Activated CD4-positive, alpha-beta T cell treated with anti-CD3 and anti-CD28 coated beads, Interleukin-2, amount 10 ng/mL, durations not matched to agents 7 days and 5 days (primary cell): Measurements from ENCODE around the gene ASH1L. TPM values are rescaled to one million over a fixed set of nuclear protein-coding genes. Genes with fewer than 3 reads are reported as not detected.
"Not testable (repeated sequence)": the region's sequence is repeated elsewhere in the genome, so short reads cannot be mapped to it uniquely, and the experiment has no call there.

Experiments used
- CTCF ChIA-PET: fragments of 350-600 bp; sonication (Branson Sonifier 250); formaldehyde crosslinking; loops from one replicate; lab custom pipeline; 2021; ENCODE audit warnings: antibody characterized with exemption; lab: Charles Lee
- POLR2A ChIA-PET: fragments of 350-600 bp; sonication (Branson Sonifier 250); formaldehyde crosslinking; loops from one replicate; lab custom pipeline; 2021; ENCODE audit warnings: antibody characterized with exemption; lab: Charles Lee
- DNase-seq: peaks from one replicate; pipeline ENCODE4 v3.0.0-alpha.2; 2020
- H3K27ac Mint-ChIP-seq: one replicate; pipeline ENCODE4 v1.8.0; 2021; ENCODE audit warnings: mild to moderate bottlenecking, moderate library complexity, mixed read lengths
- H3K27me3 Mint-ChIP-seq: one replicate; pipeline ENCODE4 v1.8.0; 2021; ENCODE audit warnings: mixed read lengths
- H3K36me3 Mint-ChIP-seq: one replicate; pipeline ENCODE4 v1.8.0; 2021; ENCODE audit warnings: low read depth, mixed read lengths
- H3K4me1 Mint-ChIP-seq: one replicate; pipeline ENCODE4 v1.8.0; 2021; ENCODE audit warnings: mixed read lengths
- H3K4me3 Mint-ChIP-seq: one replicate; pipeline ENCODE4 v1.8.0; 2021; ENCODE audit warnings: mild to moderate bottlenecking, moderate library complexity, mixed read lengths
- H3K9me3 Mint-ChIP-seq: one replicate; pipeline ENCODE4 v1.8.0; 2021; ENCODE audit warnings: mixed read lengths
- total RNA-seq, 2 experiments: library from RNA; stranded (reverse); gene quantifications; one replicate each; pipeline ENCODE4 v1.2.3, GENCODE V29; 2021

Gene ASH1L
- total RNA-seq, 2 experiments from 2014 or later: 42.9 to 44.1 TPM

- Mint-ChIP-seq H3K4me3 (no peak overlapping the region), H3K27ac (peak overlapping the region; percentile 88), H3K4me1 (peaks cover 53% of the 10 kb centered on the region), H3K27me3 (no peaks in the 10 kb centered on the region), H3K9me3 (no peaks in the 10 kb centered on the region), H3K36me3 (peaks cover 3% of the 10 kb centered on the region)
- ChIA-PET POLR2A (no interaction called here), CTCF (interaction anchor here (0.7 kb wide), 2 partner anchors 32 to 985 kb away, joined by 5 read pairs; no protein-coding TSS in a partner anchor)
- DNase-seq: no peak
Observed at GRCh38 chr1:155540000-155540874, 22.4 kb downstream of the ASH1L start.

GRCh38 chr1:155537193-155537592 lies 25.4 kb downstream of the ASH1L start:
- Mint-ChIP-seq H3K4me1 (peaks cover 64% of the 10 kb centered on the region), H3K27ac (peak overlapping the region; percentile 84), H3K27me3 (no peaks in the 10 kb centered on the region), H3K4me3 (no peak overlapping the region), H3K9me3 (peaks cover 4% of the 10 kb centered on the region), H3K36me3 (peaks cover 17% of the 10 kb centered on the region)
- no peak for DNase-seq
- CTCF ChIA-PET: interaction anchor here (0.7 to 0.9 kb wide), 3 partner anchors 22 to 48 kb away, joined by 3 read pairs; no protein-coding TSS in a partner anchor
- POLR2A ChIA-PET: no interaction called here

- ChIA-PET CTCF (interaction anchor here (0.6 kb wide), 1 partner anchor 15 kb away, joined by 3 read pairs; no protein-coding TSS in a partner anchor), POLR2A (no interaction called here)
- peaks cover 4% of the 10 kb centered on the region for H3K9me3 Mint-ChIP-seq
- DNase-seq: no peak
- H3K36me3 Mint-ChIP-seq: peaks cover 22% of the 10 kb centered on the region
- H3K27me3 Mint-ChIP-seq: no peaks in the 10 kb centered on the region
- peaks cover 30% of the 10 kb centered on the region for H3K4me1 Mint-ChIP-seq
- H3K27ac Mint-ChIP-seq: no peak overlapping the region
- no peak overlapping the region for H3K4me3 Mint-ChIP-seq
Observed at GRCh38 chr1:155531624-155532023, 31.0 kb downstream of the ASH1L start.

GRCh38 chr1:155529929-155530328 lies 32.7 kb downstream of the ASH1L start:
- ChIA-PET POLR2A (interaction anchor here (0.5 kb wide), 1 partner anchor 109 kb away, joined by 3 read pairs; no protein-coding TSS in a partner anchor), CTCF (interaction anchor here (0.5 to 0.9 kb wide), 2 partner anchors 210 to 280 kb away, joined by 3 to 7 read pairs; no protein-coding TSS in a partner anchor)
- no peak for DNase-seq
- peaks cover 22% of the 10 kb centered on the region for H3K4me1 Mint-ChIP-seq
- peaks cover 25% of the 10 kb centered on the region for H3K36me3 Mint-ChIP-seq
- H3K27ac Mint-ChIP-seq: no peak overlapping the region
- no peak overlapping the region for H3K4me3 Mint-ChIP-seq
- H3K27me3 Mint-ChIP-seq: no peaks in the 10 kb centered on the region
- peaks cover 4% of the 10 kb centered on the region for H3K9me3 Mint-ChIP-seq

GRCh38 chr1:155529109-155529508 lies 33.5 kb downstream of the ASH1L start:
- peaks cover 18% of the 10 kb centered on the region for H3K4me1 Mint-ChIP-seq
- no peak overlapping the region for H3K4me3 Mint-ChIP-seq
- no peak for DNase-seq
- H3K27me3 Mint-ChIP-seq: no peaks in the 10 kb centered on the region
- POLR2A ChIA-PET: interaction anchor here (0.5 to 0.7 kb wide), 2 partner anchors 13 to 108 kb away, joined by 3 to 12 read pairs; no protein-coding TSS in a partner anchor
- H3K27ac Mint-ChIP-seq: no peak overlapping the region
- peaks cover 19% of the 10 kb centered on the region for H3K36me3 Mint-ChIP-seq
- CTCF ChIA-PET: interaction anchor here (0.6 kb wide), 1 partner anchor 25 kb away, joined by 5 read pairs; no protein-coding TSS in a partner anchor
- peaks cover 2% of the 10 kb centered on the region for H3K9me3 Mint-ChIP-seq

- peaks cover 13% of the 10 kb centered on the region for H3K36me3 Mint-ChIP-seq
Observed at GRCh38 chr1:155527677-155528076, 34.9 kb downstream of the ASH1L start.

GRCh38 chr1:155526356-155526755 lies 36.2 kb downstream of the ASH1L start:
- ChIA-PET POLR2A (interaction anchor here (0.6 kb wide), 1 partner anchor 9 kb away, joined by 3 read pairs; no protein-coding TSS in a partner anchor), CTCF (interaction anchor here (0.6 kb wide), 1 partner anchor 46 kb away, joined by 3 read pairs; no protein-coding TSS in a partner anchor)
- Mint-ChIP-seq H3K4me3 (no peak overlapping the region), H3K27me3 (no peaks in the 10 kb centered on the region), H3K27ac (no peak overlapping the region), H3K36me3 (peaks cover 14% of the 10 kb centered on the region), H3K9me3 (no peaks in the 10 kb centered on the region), H3K4me1 (peaks cover 20% of the 10 kb centered on the region)
- DNase-seq: no peak

More at GRCh38 chr1:155527677-155528076, 34.9 kb downstream of the ASH1L start:
- CTCF ChIA-PET: interaction anchor here (0.6 to 1.0 kb wide), 4 partner anchors 9 to 109 kb away, joined by 3 to 5 read pairs (median 4); no protein-coding TSS in a partner anchor
- DNase-seq: no peak
- POLR2A ChIA-PET: no interaction called here
- H3K27ac Mint-ChIP-seq: no peak overlapping the region
- H3K9me3 Mint-ChIP-seq: no peaks in the 10 kb centered on the region
- peaks cover 20% of the 10 kb centered on the region for H3K4me1 Mint-ChIP-seq
- H3K27me3 Mint-ChIP-seq: no peaks in the 10 kb centered on the region
- H3K4me3 Mint-ChIP-seq: no peak overlapping the region

GRCh38 chr1:155522069-155522468 lies 40.5 kb downstream of the ASH1L start:
- ChIA-PET CTCF (no interaction called here), POLR2A (no interaction called here)
- no peak overlapping the region for H3K4me3 Mint-ChIP-seq
- no peak overlapping the region for H3K27ac Mint-ChIP-seq
- peaks cover 26% of the 10 kb centered on the region for H3K4me1 Mint-ChIP-seq
- H3K9me3 Mint-ChIP-seq: no peaks in the 10 kb centered on the region
- H3K36me3 Mint-ChIP-seq: peaks cover 29% of the 10 kb centered on the region
- no peak for DNase-seq
- no peaks in the 10 kb centered on the region for H3K27me3 Mint-ChIP-seq

- CTCF ChIA-PET: interaction anchor here (0.6 kb wide), 1 partner anchor 29 kb away, joined by 3 read pairs; no protein-coding TSS in a partner anchor
- no peaks in the 10 kb centered on the region for H3K9me3 Mint-ChIP-seq
- DNase-seq: no peak
- no peak overlapping the region for H3K4me3 Mint-ChIP-seq
- H3K4me1 Mint-ChIP-seq: peaks cover 39% of the 10 kb centered on the region
- no peaks in the 10 kb centered on the region for H3K27me3 Mint-ChIP-seq
- no peak overlapping the region for H3K27ac Mint-ChIP-seq
- peaks cover 36% of the 10 kb centered on the region for H3K36me3 Mint-ChIP-seq
- POLR2A ChIA-PET: no interaction called here
Observed at GRCh38 chr1:155518484-155518883, 44.1 kb downstream of the ASH1L start.

GRCh38 chr1:155514582-155515187 lies 47.9 kb downstream of the ASH1L start:
- Mint-ChIP-seq H3K36me3 (peaks cover 29% of the 10 kb centered on the region), H3K4me3 (peak overlapping the region; percentile 43), H3K27me3 (no peaks in the 10 kb centered on the region), H3K9me3 (no peaks in the 10 kb centered on the region), H3K4me1 (peaks cover 40% of the 10 kb centered on the region), H3K27ac (peak overlapping the region; percentile 65)
- CTCF ChIA-PET: interaction anchor here (1.1 to 1.2 kb wide), 2 partner anchors 22 to 348 kb away, joined by 3 read pairs; no protein-coding TSS in a partner anchor
- DNase-seq: peak; percentile 44
- POLR2A ChIA-PET: no interaction called here

GRCh38 chr1:155513300-155513916 lies 49.2 kb downstream of the ASH1L start:
- no peak overlapping the region for H3K4me3 Mint-ChIP-seq
- POLR2A ChIA-PET: no interaction called here
- H3K9me3 Mint-ChIP-seq: no peaks in the 10 kb centered on the region
- H3K36me3 Mint-ChIP-seq: peaks cover 25% of the 10 kb centered on the region
- H3K27me3 Mint-ChIP-seq: no peaks in the 10 kb centered on the region
- H3K4me1 Mint-ChIP-seq: peaks cover 41% of the 10 kb centered on the region
- peak overlapping the region; percentile 16 for H3K27ac Mint-ChIP-seq
- DNase-seq: no peak
- CTCF ChIA-PET: interaction anchor here (0.6 to 1.2 kb wide), 2 partner anchors 14 to 347 kb away, joined by 3 to 5 read pairs; no protein-coding TSS in a partner anchor

GRCh38 chr1:155511385-155511784 lies 51.2 kb downstream of the ASH1L start:
- H3K27me3 Mint-ChIP-seq, POLR2A ChIA-PET, H3K4me3 Mint-ChIP-seq, H3K9me3 Mint-ChIP-seq, H3K27ac Mint-ChIP-seq, CTCF ChIA-PET, DNase-seq: not testable (repeated sequence)
- Mint-ChIP-seq H3K4me1 (peaks cover 43% of the 10 kb centered on the region), H3K36me3 (peaks cover 16% of the 10 kb centered on the region)
